Measurements from ENCODE around the gene PROCA1.
"Not testable (repeated sequence)": the region's sequence is repeated elsewhere in the genome, so short reads cannot be mapped to it uniquely, and the experiment has no call there.

DNA sequence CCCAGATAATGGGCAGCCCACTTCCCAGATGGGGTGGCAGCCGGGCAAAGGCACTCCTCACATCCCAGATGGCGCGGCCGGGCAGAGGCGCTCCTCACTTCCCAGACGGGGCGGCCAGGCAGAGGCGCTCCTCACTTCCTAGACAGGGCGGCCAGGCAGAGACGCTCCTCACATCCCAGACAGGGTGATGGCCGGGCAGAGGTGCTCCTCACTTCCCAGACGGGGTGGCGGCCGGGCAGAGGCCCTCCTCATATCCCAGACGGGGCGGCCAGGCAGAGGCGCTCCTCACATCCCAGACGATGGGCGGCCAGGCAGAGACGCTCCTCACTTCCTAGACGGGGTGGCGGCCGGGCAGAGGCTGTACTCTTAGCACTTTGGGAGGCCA lies 52.2 kb downstream of the PROCA1 start:
- TF ChIP-seq, protein P1, sequence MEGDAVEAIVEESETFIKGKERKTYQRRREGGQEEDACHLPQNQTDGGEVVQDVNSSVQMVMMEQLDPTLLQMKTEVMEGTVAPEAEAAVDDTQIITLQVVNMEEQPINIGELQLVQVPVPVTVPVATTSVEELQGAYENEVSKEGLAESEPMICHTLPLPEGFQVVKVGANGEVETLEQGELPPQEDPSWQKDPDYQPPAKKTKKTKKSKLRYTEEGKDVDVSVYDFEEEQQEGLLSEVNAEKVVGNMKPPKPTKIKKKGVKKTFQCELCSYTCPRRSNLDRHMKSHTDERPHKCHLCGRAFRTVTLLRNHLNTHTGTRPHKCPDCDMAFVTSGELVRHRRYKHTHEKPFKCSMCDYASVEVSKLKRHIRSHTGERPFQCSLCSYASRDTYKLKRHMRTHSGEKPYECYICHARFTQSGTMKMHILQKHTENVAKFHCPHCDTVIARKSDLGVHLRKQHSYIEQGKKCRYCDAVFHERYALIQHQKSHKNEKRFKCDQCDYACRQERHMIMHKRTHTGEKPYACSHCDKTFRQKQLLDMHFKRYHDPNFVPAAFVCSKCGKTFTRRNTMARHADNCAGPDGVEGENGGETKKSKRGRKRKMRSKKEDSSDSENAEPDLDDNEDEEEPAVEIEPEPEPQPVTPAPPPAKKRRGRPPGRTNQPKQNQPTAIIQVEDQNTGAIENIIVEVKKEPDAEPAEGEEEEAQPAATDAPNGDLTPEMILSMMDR (IDR thresholded peaks at IDR 0.05): not testable (repeated sequence)
- not testable (repeated sequence) for TF ChIP-seq POLR2A, EP300 (IDR thresholded peaks at IDR 0.05)

Data from ovary (tissue), 3 donors.